Trophoblast cell (in vitro differentiated cells and primary cell): Measurements from ENCODE around the gene FAM222A.

Experiments
- DNase-seq, 2 donors: peaks; one replicate each; pipeline ENCODE4 v3.0.0-alpha.2; 2016
- H2AFZ ChIP-seq: 2 replicates; pipeline ENCODE4 v1.6.1; 2013; ENCODE audit warnings: low read length, moderate library complexity, mild to moderate bottlenecking; ENCODE audit not compliant: insufficient read depth, poor library complexity
- H2AK5ac ChIP-seq: 2 replicates; pipeline ENCODE4 v1.6.1; 2013; ENCODE audit warnings: mild to moderate bottlenecking, low read length
- H2BK120ac ChIP-seq: 2 replicates; pipeline ENCODE4 v1.6.1; 2013; ENCODE audit warnings: low read length, mild to moderate bottlenecking, moderate library complexity; ENCODE audit not compliant: insufficient read depth, poor library complexity
- H2BK12ac ChIP-seq: 2 replicates; pipeline ENCODE4 v1.6.1; 2013; ENCODE audit warnings: mild to moderate bottlenecking, low read length, moderate library complexity
- H2BK5ac ChIP-seq: 2 replicates; pipeline ENCODE4 v1.6.1; 2013; ENCODE audit warnings: low read length, low read depth, moderate library complexity, mild to moderate bottlenecking; ENCODE audit not compliant: poor library complexity
- H3K14ac ChIP-seq: 2 replicates; pipeline ENCODE4 v1.6.1; 2013; ENCODE audit warnings: mild to moderate bottlenecking, low read length
- H3K18ac ChIP-seq: 2 replicates; pipeline ENCODE4 v1.6.1; 2013; ENCODE audit warnings: mild to moderate bottlenecking, low read length
- H3K23ac ChIP-seq: 2 replicates; pipeline ENCODE4 v1.6.1; 2013; ENCODE audit warnings: low read length
- H3K27ac ChIP-seq: 2 replicates; pipeline ENCODE4 v1.5.1; 2013; ENCODE audit warnings: low read depth, mild to moderate bottlenecking, inconsistent platforms, low read length, moderate library complexity
- H3K27me3 ChIP-seq: 2 replicates; pipeline ENCODE4 v1.6.1; 2013; ENCODE audit warnings: inconsistent platforms, mild to moderate bottlenecking, low read length, moderate library complexity; ENCODE audit not compliant: insufficient read depth
- H3K36me3 ChIP-seq, 2 experiments: 1 replicate in 1 of 2; 2 replicates in 1 of 2; pipeline ENCODE4 v1.6.1; 2013; ENCODE audit warnings: low read length in 2 of 2, mild to moderate bottlenecking in 2 of 2, moderate library complexity in 1 of 2; ENCODE audit not compliant: insufficient read depth in 2 of 2, control insufficient read depth in 1 of 2
- H3K4ac ChIP-seq: 2 replicates; pipeline ENCODE4 v1.6.1; 2013; ENCODE audit warnings: low read depth, mild to moderate bottlenecking, low read length, moderate library complexity
- H3K4me1 ChIP-seq, 2 experiments: 1 replicate in 1 of 2; 2 replicates in 1 of 2; pipeline ENCODE4 v1.6.1; 2013; ENCODE audit warnings: low read length in 2 of 2, mild to moderate bottlenecking in 2 of 2, moderate library complexity in 1 of 2; ENCODE audit not compliant: insufficient read depth in 2 of 2, control insufficient read depth in 1 of 2
- H3K4me2 ChIP-seq: 2 replicates; pipeline ENCODE4 v1.6.1; 2013; ENCODE audit warnings: inconsistent platforms, mild to moderate bottlenecking, low read length, moderate library complexity
- H3K4me3 ChIP-seq: 2 replicates; pipeline ENCODE4 v1.5.1; 2013; ENCODE audit warnings: mild to moderate bottlenecking, low read depth, low read length, inconsistent platforms
- H3K79me1 ChIP-seq: one replicate; pipeline ENCODE4 v1.6.1; 2013; ENCODE audit warnings: low read length
- H3K79me2 ChIP-seq: 2 replicates; pipeline ENCODE4 v1.6.1; 2013; ENCODE audit warnings: low read length, mild to moderate bottlenecking; ENCODE audit not compliant: control insufficient read depth, insufficient read depth, poor library complexity
- H3K9ac ChIP-seq: 2 replicates; pipeline ENCODE4 v1.6.1; 2013; ENCODE audit warnings: mild to moderate bottlenecking, low read length
- H3K9me3 ChIP-seq: 2 replicates; pipeline ENCODE4 v1.6.1; 2013; ENCODE audit warnings: low read depth, mild to moderate bottlenecking, control low read depth, inconsistent platforms, low read length; ENCODE audit not compliant: insufficient read depth
- H4K12ac ChIP-seq: 2 replicates; pipeline ENCODE4 v1.6.1; 2013; ENCODE audit warnings: low read depth, mild to moderate bottlenecking, low read length, moderate library complexity
- H4K8ac ChIP-seq: 2 replicates; pipeline ENCODE4 v1.6.1; 2013; ENCODE audit warnings: low read depth, mild to moderate bottlenecking, low read length, moderate library complexity
- H4K91ac ChIP-seq: one replicate; pipeline ENCODE4 v1.6.1; 2013; ENCODE audit warnings: low read depth, mild to moderate bottlenecking, low read length, moderate library complexity
- WGBS: extraction: QIAGEN DNeasy Blood & Tissue Kit; methylation state at CpG from one replicate; pipeline ENCODE4 v1.1.7; 2013; ENCODE audit warnings: missing lambda C conversion rate; ENCODE audit not compliant: insufficient read length, insufficient coverage; ENCODE audit errors: extremely low coverage; 5-methylcytosine and 5-hydroxymethylcytosine counted together

FAM222A gene

DNA sequence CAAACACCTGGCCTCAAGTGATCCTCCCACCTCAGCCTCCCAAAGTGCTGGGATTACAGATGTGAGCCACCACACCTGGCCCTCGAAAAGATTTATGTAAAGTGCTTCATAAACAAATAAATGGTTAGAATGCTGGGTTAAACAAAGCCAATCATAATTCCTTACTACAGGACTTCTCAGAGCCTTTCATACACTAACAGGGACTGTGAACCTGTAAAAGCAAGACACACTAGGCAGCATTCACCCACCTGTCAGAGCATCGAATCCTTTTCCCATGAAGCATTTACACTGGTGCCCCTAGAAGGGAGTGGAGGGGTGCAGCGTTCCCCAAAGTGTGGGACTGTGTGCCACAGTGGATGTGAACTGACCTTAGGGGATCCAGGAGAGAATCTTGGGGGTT lies 90.1 kb downstream of the FAM222A start:
- H2BK5ac ChIP-seq, result no peak overlapping the region
- no CpG with 5 or more reads among the region's 3 CpGs for WGBS
- no peak overlapping the region for H3K14ac ChIP-seq
- H3K4me1 ChIP-seq, result no peaks in the 10 kb centered on the region
- H3K27ac ChIP-seq, result no peak overlapping the region
- H3K79me1 ChIP-seq, result no peaks in the 10 kb centered on the region
- H2BK120ac ChIP-seq, result no peak overlapping the region
- H3K4me3 ChIP-seq, result no peak overlapping the region
- DNase-seq, result no peak
- H3K9ac ChIP-seq, result no peak overlapping the region
- H2BK12ac ChIP-seq, result no peak overlapping the region
- no peak overlapping the region for H2AFZ ChIP-seq
- no peak overlapping the region for H4K12ac ChIP-seq
- no peaks in the 10 kb centered on the region for H3K9me3 ChIP-seq
- no peak overlapping the region for H4K8ac ChIP-seq
- no peak overlapping the region for H4K91ac ChIP-seq
- H3K4me2 ChIP-seq, result no peak overlapping the region
- peaks cover 6 to 9% of the 10 kb centered on the region in 2 experiments for H3K36me3 ChIP-seq
- H3K27me3 ChIP-seq, result no peaks in the 10 kb centered on the region
- H3K79me2 ChIP-seq, result no peaks in the 10 kb centered on the region
- H3K23ac ChIP-seq, result no peak overlapping the region
- no peak overlapping the region for H2AK5ac ChIP-seq
- H3K4ac ChIP-seq, result no peak overlapping the region
- no peak overlapping the region for H3K18ac ChIP-seq

DNA sequence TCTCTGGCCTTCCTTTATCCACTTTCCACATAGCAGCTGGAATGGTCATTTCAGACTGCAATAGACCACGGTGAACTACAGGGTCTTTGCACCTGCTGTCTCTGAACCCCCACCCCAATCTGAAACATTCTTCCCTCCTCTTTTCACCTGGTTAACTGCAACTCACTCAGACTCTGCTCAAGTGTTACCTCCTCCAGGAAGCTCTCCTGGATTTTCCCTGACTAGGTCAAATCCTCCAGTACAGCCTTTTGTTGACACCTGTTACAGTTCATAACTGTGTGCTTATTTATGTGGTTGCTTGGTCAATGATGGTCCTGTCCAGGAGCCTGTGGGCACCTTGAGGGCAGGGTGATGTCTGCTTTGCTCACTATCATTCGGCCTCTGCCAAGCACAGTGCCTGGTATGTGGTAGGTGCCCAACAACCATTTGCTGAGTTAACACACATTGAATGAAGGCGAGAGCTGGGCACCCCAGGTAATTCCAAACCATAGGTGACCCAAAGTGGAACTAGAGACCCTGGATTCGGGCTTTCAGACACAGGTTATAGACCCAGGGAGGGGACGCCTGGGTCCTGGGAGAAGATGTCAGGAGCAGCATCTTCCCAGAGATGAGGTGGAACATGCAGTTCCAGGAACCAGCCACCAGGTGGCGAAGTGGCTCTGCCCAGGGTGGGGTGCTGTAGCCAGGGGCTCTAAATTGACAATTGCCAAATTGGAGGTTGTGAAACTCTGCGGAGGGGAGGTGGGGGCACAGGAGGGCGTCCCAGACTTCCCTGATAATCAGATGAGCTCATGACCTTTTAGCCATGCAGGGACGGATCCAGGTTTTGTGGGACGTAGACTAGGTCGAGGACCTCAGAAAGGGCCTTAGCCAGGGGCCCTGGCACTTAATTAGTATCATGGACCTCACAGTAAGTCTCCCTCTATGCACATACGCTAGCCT lies 91.5 kb downstream of the FAM222A start:
- Histone ChIP-seq H3K9ac (no peak overlapping the region), H3K27me3 (no peaks in the 10 kb centered on the region), H3K9me3 (peaks cover 4% of the 10 kb centered on the region), H3K18ac (no peak overlapping the region), H3K23ac (no peak overlapping the region), H3K79me2 (no peaks in the 10 kb centered on the region), H2BK12ac (no peak overlapping the region), H3K4me1 (no peaks in the 10 kb centered on the region), H3K4me3 (no peak overlapping the region), H3K4me2 (no peak overlapping the region), H3K36me3 (peaks cover 5 to 6% of the 10 kb centered on the region in 2 experiments), H2BK5ac (no peak overlapping the region), H3K27ac (no peak overlapping the region), H2AFZ (no peak overlapping the region), H2BK120ac (no peak overlapping the region), H4K8ac (no peak overlapping the region), H3K4ac (no peak overlapping the region), H3K14ac (no peak overlapping the region), H2AK5ac (no peak overlapping the region), H4K12ac (no peak overlapping the region), H3K79me1 (no peaks in the 10 kb centered on the region), H4K91ac (no peak overlapping the region)
- no CpG with 5 or more reads among the region's 12 CpGs for WGBS
- peak; percentile 27 to 75 for DNase-seq

DNA sequence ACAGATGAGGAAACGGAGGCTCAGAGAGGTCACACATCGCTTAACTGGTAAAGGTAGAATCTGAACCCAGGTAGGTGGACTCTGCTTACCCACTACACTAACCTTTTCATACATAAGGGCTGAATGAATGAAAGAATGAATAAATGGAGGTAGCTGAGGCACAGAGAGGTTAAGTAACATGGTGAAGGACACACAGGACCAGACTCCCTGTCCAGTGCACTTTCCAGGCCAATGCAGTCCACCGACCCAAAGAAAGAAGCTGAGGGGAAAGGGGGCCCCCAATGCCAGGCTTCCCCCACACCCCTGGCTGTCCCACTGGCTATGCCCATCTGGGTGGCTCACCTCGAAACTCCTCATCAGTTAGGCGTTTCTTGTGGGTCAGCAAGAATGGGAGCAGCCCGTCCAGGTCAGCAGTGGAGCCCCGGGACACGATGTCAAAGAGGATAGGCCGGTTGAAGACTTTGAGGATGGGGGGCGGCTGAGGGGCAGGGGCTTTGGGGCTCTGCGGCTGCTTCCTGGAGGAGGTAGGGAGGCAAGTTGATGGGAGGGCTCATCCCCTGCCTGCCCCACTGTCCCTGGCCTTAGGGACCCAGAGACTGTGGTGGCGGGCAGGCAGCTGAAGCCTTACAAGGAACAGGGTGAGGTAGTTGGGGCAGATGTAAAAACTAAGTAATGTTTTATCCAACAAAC lies 94.5 kb downstream of the FAM222A start:
- H3K9ac ChIP-seq, result no peak overlapping the region
- H2BK12ac ChIP-seq, result no peak overlapping the region
- no peak overlapping the region for H2BK120ac ChIP-seq
- H3K14ac ChIP-seq, result no peak overlapping the region
- H2AK5ac ChIP-seq, result no peak overlapping the region
- no peaks in the 10 kb centered on the region for H3K79me2 ChIP-seq
- no peak for DNase-seq
- H4K91ac ChIP-seq, result no peak overlapping the region
- no peaks in the 10 kb centered on the region for H3K27me3 ChIP-seq
- H3K18ac ChIP-seq, result no peak overlapping the region
- no peak overlapping the region for H2BK5ac ChIP-seq
- no peak overlapping the region for H3K27ac ChIP-seq
- H3K23ac ChIP-seq, result no peak overlapping the region
- H3K4me3 ChIP-seq, result no peak overlapping the region
- no peak overlapping the region for H3K4ac ChIP-seq
- H3K4me1 ChIP-seq, result no peaks in the 10 kb centered on the region
- no CpG with 5 or more reads among the region's 12 CpGs for WGBS
- H3K79me1 ChIP-seq, result no peaks in the 10 kb centered on the region
- no peak overlapping the region for H2AFZ ChIP-seq
- H3K9me3 ChIP-seq, result peaks cover 4% of the 10 kb centered on the region
- no peak overlapping the region for H3K4me2 ChIP-seq
- no peak overlapping the region for H4K12ac ChIP-seq
- H4K8ac ChIP-seq, result no peak overlapping the region
- no peaks in the 10 kb centered on the region for H3K36me3 ChIP-seq

- Histone ChIP-seq H3K36me3 (no peaks in the 10 kb centered on the region), H4K12ac (no peak overlapping the region), H3K27me3 (no peaks in the 10 kb centered on the region), H2BK5ac (no peak overlapping the region), H3K4me2 (no peak overlapping the region), H2BK12ac (no peak overlapping the region), H4K8ac (no peak overlapping the region), H2AK5ac (no peak overlapping the region), H3K27ac (no peak overlapping the region), H3K79me1 (no peaks in the 10 kb centered on the region), H3K79me2 (no peaks in the 10 kb centered on the region), H2BK120ac (no peak overlapping the region), H4K91ac (no peak overlapping the region), H3K9me3 (peaks cover 4% of the 10 kb centered on the region), H3K18ac (no peak overlapping the region), H3K4me3 (no peak overlapping the region), H3K4me1 (no peaks in the 10 kb centered on the region), H3K9ac (no peak overlapping the region), H3K14ac (no peak overlapping the region), H3K4ac (no peak overlapping the region), H3K23ac (no peak overlapping the region), H2AFZ (no peak overlapping the region)
- no peak for DNase-seq
- 99% methylated on average over 3 of the region's 4 CpGs for WGBS
Observed at GRCh38 chr12:109808876-109809646, 95.4 kb downstream of the FAM222A start.
